ENCODE measurements around the gene TMEM150A.
"Not testable (repeated sequence)": the region's sequence is repeated elsewhere in the genome, so short reads cannot be mapped to it uniquely, and the experiment has no call there.

TMEM150A gene

DNA sequence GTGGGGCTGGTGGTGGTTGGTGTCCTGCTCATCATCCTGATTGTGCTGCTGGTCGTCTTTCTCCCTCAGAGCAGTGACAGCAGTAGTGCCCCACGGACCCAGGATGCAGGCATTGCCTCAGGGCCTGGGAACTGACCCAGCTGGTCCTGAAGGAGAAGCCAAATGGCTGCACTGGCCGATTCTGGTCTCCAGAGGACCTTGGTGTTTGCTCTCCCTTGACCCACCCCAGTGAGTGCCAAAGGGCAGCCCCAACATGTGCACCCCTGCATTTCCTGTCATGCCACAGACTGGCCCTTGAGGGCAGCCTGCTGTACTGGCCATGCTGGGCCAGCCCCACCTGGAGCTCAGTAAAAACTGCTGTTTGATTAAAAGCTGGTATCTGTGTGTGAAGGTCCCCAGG is 9.5 kb downstream of the TMEM150A start:
- TF ChIP-seq, protein P1, sequence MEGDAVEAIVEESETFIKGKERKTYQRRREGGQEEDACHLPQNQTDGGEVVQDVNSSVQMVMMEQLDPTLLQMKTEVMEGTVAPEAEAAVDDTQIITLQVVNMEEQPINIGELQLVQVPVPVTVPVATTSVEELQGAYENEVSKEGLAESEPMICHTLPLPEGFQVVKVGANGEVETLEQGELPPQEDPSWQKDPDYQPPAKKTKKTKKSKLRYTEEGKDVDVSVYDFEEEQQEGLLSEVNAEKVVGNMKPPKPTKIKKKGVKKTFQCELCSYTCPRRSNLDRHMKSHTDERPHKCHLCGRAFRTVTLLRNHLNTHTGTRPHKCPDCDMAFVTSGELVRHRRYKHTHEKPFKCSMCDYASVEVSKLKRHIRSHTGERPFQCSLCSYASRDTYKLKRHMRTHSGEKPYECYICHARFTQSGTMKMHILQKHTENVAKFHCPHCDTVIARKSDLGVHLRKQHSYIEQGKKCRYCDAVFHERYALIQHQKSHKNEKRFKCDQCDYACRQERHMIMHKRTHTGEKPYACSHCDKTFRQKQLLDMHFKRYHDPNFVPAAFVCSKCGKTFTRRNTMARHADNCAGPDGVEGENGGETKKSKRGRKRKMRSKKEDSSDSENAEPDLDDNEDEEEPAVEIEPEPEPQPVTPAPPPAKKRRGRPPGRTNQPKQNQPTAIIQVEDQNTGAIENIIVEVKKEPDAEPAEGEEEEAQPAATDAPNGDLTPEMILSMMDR (IDR thresholded peaks at IDR 0.05; ENCODE audit: insufficient read depth, low read depth, low read length, missing control alignments): no peak
- no peak overlapping the region for H3K4me3 ChIP-seq (ENCODE audit: low read length)
- DNase-seq (ENCODE audit: low read depth): no peak

DNA sequence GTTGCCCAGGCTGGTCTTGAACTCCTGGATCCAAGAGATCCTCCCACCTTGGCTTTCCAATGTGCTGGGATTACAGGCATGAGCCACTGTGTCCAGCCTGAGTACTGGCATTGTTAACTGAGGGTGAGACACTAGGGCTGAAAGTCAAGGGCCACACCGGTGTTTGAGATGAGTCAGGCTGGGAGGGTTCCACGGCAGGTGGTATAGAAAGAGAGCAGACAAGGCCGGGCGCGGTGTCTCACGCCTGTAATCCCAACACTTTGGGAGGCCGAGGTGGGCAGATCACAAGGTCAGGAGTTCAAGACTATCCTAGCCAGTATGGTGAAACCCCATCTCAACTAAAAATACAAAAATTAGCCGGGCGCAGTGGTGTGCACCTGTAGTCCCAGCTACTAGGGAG is 10.2 kb downstream of the TMEM150A start:
- not testable (repeated sequence) for DNase-seq (ENCODE audit: low read depth); H3K4me3 ChIP-seq (ENCODE audit: low read length)

DNA sequence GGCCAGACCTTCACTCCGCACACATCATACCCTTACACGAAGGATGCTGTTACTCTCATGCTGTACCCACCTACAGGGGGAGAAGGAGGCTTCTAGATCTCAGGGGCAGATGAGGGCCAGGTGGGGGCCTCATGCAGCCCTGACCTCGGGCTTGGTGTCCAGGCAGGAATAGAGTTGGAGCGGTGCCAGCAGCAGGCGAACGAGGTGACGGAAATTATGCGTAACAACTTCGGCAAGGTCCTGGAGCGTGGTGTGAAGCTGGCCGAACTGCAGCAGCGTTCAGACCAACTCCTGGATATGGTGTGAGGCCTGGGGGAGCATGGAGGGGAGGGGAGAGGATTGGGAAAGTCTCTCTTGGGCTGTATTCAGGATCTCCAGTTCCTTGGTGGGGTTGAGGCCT is 10.9 kb downstream of the TMEM150A start:
- no peak for DNase-seq (ENCODE audit: low read depth)

DNA sequence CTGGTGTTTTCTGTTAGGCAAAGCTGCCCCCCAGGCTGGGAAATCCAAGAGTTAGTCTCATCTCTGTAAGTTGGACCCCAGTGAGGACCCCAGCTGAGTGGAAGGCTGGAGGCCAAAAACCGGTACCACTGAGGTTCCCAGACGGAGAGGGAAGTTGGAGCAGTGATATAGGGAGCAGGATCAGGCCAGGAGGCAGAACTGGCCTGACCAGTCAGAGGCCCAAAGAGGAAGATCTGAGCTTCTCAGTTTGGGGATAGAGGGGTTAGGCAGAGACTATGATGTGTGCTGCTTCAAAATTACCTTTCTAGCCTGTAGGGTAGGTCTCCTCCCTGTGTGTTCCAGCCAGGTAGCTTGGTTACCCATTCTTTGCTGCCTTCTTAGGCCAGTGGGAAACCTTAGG is 11.5 kb downstream of the TMEM150A start:
- DNase-seq (ENCODE audit: low read depth): no peak
- TF ChIP-seq, protein P1 (IDR thresholded peaks at IDR 0.05; ENCODE audit: insufficient read depth, low read depth, low read length, missing control alignments): no peak
- H3K4me3 ChIP-seq (ENCODE audit: low read length): no peak overlapping the region

More for the DNA sequence above, 10.9 kb downstream of the TMEM150A start:
- TF ChIP-seq, protein P1 (IDR thresholded peaks at IDR 0.05; ENCODE audit: insufficient read depth, low read depth, low read length, missing control alignments): no peak
- no peak overlapping the region for H3K4me3 ChIP-seq (ENCODE audit: low read length)

DNA sequence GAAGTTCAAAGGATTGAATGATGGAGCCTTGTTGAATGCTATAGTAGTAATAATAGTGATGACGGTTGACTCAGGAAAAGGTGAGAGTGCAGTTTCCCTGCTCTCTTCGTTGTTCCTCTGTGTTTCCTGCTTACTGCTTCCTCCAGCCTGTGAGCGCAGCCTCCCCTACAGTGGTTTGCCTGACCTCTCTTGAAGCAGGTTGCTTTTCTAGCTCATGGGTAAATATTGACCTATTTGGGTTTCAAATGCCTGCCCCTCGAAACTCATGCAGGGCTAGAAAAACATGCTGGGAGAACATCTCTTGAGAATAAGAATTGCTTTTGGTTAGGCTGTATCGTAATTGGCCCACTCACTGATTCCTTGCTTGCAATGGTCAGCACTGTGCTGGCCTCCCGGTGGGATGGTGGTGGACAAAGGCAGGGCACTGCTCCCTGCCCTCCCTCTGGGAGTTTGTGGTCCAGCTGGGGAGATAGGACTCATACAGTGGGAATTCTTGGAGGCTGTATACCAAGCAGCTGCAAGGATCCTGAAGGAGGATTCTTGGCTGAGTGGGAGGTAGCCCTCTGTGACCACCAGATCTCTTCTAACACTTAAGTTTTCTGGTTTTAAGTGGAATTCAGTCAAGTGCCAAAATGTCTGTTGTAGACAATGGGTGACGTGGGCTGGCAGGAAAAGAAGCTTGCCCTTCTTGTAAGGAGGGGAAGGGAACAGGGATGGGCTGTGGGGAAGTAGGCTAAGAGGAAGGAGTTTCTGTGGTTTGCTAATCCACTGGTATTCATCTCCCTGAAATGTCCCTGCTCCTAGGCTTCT is 12.3 kb downstream of the TMEM150A start:
- TF ChIP-seq, protein P1 (IDR thresholded peaks at IDR 0.05; ENCODE audit: insufficient read depth, low read depth, low read length, missing control alignments): no peak
- no peak overlapping the region for H3K4me3 ChIP-seq (ENCODE audit: low read length)
- peak; percentile 68 for DNase-seq (ENCODE audit: low read depth)

DNA sequence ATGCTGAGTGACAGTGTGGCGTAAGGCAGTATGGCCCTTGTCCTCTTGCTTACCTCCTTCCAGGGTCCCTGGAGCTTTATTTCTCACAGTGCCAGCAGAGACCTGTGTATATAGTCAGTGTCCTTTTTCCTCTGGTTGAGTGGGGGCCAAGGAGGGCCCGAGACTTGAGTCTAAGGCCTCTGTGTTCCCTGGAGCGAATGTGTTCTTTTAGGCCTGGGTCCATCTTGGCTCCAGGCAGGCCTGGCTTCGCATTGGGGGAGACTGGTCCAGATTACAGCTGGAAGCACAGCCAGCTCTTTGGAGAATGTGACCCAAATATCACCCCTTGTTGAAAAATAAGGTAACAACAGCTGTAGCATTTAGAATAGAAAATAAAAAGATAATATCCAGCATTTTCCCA is 13.3 kb downstream of the TMEM150A start:
- DNase-seq (ENCODE audit: low read depth): no peak
- no peak overlapping the region for H3K4me3 ChIP-seq (ENCODE audit: low read length)
- TF ChIP-seq, protein P1 (IDR thresholded peaks at IDR 0.05; ENCODE audit: insufficient read depth, low read depth, low read length, missing control alignments): no peak

DNA sequence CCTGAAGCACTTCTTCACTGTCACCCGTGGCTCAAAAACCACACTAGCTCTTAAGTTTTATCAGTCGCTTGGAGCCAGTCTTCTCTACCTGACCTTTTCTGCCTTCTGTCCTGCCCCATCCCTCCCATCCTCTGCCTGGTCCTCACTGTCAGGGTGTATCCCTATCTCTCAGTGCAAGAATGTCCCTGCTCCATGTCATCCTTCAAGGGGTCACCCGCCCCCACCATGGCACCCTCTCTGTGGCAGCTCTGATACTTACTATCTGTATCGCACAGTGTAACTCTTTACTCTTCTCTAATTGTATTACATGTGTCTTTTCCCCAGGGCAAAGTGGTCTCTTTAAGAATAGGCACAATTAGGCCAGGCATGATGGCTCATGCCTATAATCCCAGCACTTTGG is 13.9 kb downstream of the TMEM150A start:
- no peak overlapping the region for H3K4me3 ChIP-seq (ENCODE audit: low read length)
- no peak for DNase-seq (ENCODE audit: low read depth)
- TF ChIP-seq, protein P1 (IDR thresholded peaks at IDR 0.05; ENCODE audit: insufficient read depth, low read depth, low read length, missing control alignments): no peak

Data from epithelial cell of esophagus (primary cell).